Measurements from ENCODE around the gene RGL3. TPM values are rescaled to one million over a fixed set of nuclear protein-coding genes. Genes with fewer than 3 reads are reported as not detected.
A peak's percentile ranks its signal among the peaks of the same experiment; 100 is the strongest.

RGL3 gene
- total RNA-seq, 4 donors from 2014 or later: 0.25 to 3.7 (median 1.3) TPM

DNA sequence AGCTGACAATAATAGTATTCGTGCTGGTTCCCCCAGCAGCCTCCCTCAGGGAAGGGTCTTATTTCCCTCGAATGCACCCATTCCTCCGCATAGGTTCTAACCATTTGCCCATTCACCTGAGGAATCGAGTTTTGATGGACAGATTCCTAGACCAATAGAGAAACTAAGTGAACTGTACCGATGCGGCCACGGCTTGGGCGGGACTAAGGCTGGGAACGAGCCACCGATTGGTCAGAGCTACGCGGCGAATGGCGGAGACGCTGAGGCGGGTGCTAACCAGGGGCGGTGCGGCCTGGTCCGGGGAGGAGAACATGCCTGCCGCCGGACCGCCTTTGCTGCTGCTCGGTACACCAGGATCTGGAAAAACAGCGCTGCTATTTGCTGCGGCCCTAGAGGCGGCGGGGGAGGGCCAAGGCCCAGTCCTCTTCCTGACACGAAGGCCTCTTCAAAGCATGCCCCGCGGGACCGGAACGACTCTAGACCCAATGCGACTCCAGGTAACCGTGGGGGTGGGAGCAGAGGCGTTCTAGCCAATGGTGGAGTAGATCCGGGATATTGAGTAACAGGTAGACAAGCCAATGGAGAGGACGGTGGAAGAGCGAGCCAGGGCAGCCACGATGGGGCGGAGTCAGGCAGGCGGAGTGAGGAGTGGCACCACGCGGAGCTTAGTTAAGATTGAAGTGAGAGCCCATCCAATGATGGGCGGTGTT, 44.5 kb downstream of the RGL3 start, which contains the start of gene SWSAP1:
Gene SWSAP1, plus strand, starts transcription at position 234 of the 710 bp plus-strand sequence. Its CDS starts 15 bp downstream, at position 249.
- H3K9me3 ChIP-seq: no peaks in the 10 kb centered on the region
- peak within 1 kb of the TSS; percentile 66 to 72 for H3K4me3 ChIP-seq
- ATAC-seq: peak; percentile 98
- TF ChIP-seq CTCF (IDR thresholded peaks at IDR 0.05) (no peak), POLR2AphosphoS5 (IDR thresholded peaks at IDR 0.05) (peak; percentile 13), POLR2A (IDR thresholded peaks at IDR 0.05) (peak; percentile 37 to 56), EP300 (IDR thresholded peaks at IDR 0.05) (no peak)
- WGBS, 2 donors (ENCODE audit: low coverage in 1 of 2): 0% methylated on average over 4 to 14 of the region's 44 CpGs
- peak within 1 kb of the TSS; percentile 82 to 99 (median 96) for H3K27ac ChIP-seq
- H3K27me3 ChIP-seq: no peaks in the 10 kb centered on the region
- H3K4me1 ChIP-seq: peaks cover 0 to 54% (median 26%) of the 10 kb centered on the region in 3 donors
- peaks cover 0 to 20% of the 10 kb centered on the region in 2 donors for H3K36me3 ChIP-seq

GRCh38 chr19:11373885-11374432, 45.2 kb downstream of the RGL3 start:
- Histone ChIP-seq H3K27me3 (no peaks in the 10 kb centered on the region), H3K9me3 (no peaks in the 10 kb centered on the region), H3K36me3 (peaks cover 0 to 26% of the 10 kb centered on the region in 2 donors), H3K27ac (peak overlapping the region; percentile 81 to 99 (median 96)), H3K4me1 (peaks cover 0 to 49% (median 26%) of the 10 kb centered on the region in 3 donors), H3K4me3 (peak overlapping the region; percentile 66 to 72)
- WGBS, 2 donors (ENCODE audit: low coverage in 1 of 2): 32 to 41% methylated on average over 5 to 8 of the region's 11 CpGs
- TF ChIP-seq EP300 (IDR thresholded peaks at IDR 0.05) (no peak), POLR2A (IDR thresholded peaks at IDR 0.05) (no peak), CTCF (IDR thresholded peaks at IDR 0.05) (no peak), POLR2AphosphoS5 (IDR thresholded peaks at IDR 0.05) (no peak)
- no peak for ATAC-seq

DNA sequence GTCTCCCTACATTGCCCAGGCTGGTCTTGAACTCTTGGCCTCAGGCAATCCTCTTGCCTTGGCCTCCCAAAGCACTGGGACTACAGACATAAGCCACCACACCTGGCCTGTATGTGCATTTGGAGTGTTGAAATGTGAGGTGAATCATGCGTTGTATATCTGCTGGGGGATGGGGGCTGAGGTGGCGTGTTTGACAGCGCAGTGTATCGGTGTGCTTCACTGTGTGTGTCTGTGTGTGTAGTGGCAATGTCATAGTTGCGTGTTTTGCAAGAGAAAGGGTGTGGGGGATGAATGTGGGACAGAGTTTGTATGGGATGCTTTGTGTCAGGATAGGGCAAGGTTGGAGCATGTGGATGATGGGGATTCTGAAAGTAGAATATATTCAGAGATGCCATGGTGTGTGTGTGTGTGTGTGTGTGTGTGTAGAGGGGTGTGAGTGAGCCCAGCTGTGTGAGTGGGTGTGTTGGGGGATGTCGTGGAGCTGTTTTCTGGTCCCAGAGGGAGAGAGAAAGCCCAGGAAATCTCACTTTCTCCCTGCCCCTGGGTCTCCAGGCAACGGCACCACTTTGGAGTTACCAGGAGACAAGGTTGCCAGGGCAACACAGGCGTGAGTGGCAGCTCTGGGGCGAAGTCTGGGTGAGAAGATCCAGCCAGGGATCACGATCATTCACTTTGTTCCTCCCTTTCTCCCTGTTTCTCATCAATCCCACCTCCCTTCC, 45.8 kb downstream of the RGL3 start:
- no peak for TF ChIP-seq POLR2A (IDR thresholded peaks at IDR 0.05)
- TF ChIP-seq POLR2AphosphoS5 (IDR thresholded peaks at IDR 0.05): no peak
- no peak for TF ChIP-seq EP300 (IDR thresholded peaks at IDR 0.05)
- no peak for TF ChIP-seq CTCF (IDR thresholded peaks at IDR 0.05)
- WGBS, 2 donors (ENCODE audit: low coverage in 1 of 2): 51 to 55% methylated on average over 8 to 9 of the region's 10 CpGs
- Histone ChIP-seq H3K4me3 (no peak overlapping the region), H3K27me3 (no peaks in the 10 kb centered on the region), H3K36me3 (peaks cover 0 to 26% of the 10 kb centered on the region in 2 donors), H3K4me1 (peaks cover 0 to 43% (median 26%) of the 10 kb centered on the region in 3 donors), H3K9me3 (no peaks in the 10 kb centered on the region), H3K27ac (no peak overlapping the region)
- no peak for ATAC-seq

GRCh38 chr19:11370744-11371143, 48.4 kb downstream of the RGL3 start:
- Histone ChIP-seq H3K4me3 (no peak overlapping the region), H3K9me3 (no peaks in the 10 kb centered on the region), H3K27me3 (no peaks in the 10 kb centered on the region), H3K4me1 (peaks cover 0 to 17% (median 9%) of the 10 kb centered on the region in 3 donors), H3K36me3 (peaks cover 0 to 37% of the 10 kb centered on the region in 2 donors), H3K27ac (no peak overlapping the region)
- no peak for ATAC-seq
- TF ChIP-seq POLR2A (IDR thresholded peaks at IDR 0.05): no peak
- no peak for TF ChIP-seq CTCF (IDR thresholded peaks at IDR 0.05)
- WGBS, 2 donors (ENCODE audit: low coverage in 1 of 2): 66 to 92% methylated on average over 2 of the region's 2 CpGs

All from gastroesophageal sphincter (tissue), 4 donors.